Chondrocyte (in vitro differentiated cells): ENCODE measurements around the gene SSUH2. TPM values are rescaled to one million over a fixed set of nuclear protein-coding genes. Genes with fewer than 3 reads are reported as not detected.
"Not testable (repeated sequence)": the region's sequence is repeated elsewhere in the genome, so short reads cannot be mapped to it uniquely, and the experiment has no call there.

ENCODE experiments used
- DNase-seq: peaks from one replicate; pipeline ENCODE4 v3.0.0; 2021; ENCODE audit warnings: mixed read lengths, low spot score
- H3K27ac Mint-ChIP-seq: one replicate; pipeline ENCODE4 v1.8.0; 2021; ENCODE audit warnings: mild to moderate bottlenecking, moderate library complexity, mixed read lengths; ENCODE audit not compliant: unreplicated experiment
- H3K27me3 Mint-ChIP-seq: 2 replicates; pipeline ENCODE4 v1.8.0; 2021; ENCODE audit warnings: low read depth, mixed read lengths
- H3K36me3 Mint-ChIP-seq: 2 replicates; pipeline ENCODE4 v1.8.0; 2021; ENCODE audit warnings: low read depth, mixed read lengths
- H3K4me1 Mint-ChIP-seq: 2 replicates; pipeline ENCODE4 v1.8.0; 2021; ENCODE audit warnings: low read depth, mild to moderate bottlenecking, mixed read lengths
- H3K4me3 Mint-ChIP-seq: one replicate; pipeline ENCODE4 v1.8.0; 2021; ENCODE audit warnings: mild to moderate bottlenecking, moderate library complexity, mixed read lengths; ENCODE audit not compliant: unreplicated experiment
- H3K9me3 Mint-ChIP-seq: 2 replicates; pipeline ENCODE4 v1.8.0; 2021; ENCODE audit warnings: low read depth, mixed read lengths
- long read RNA-seq: library from polyadenylated mRNA; stranded (forward); transcript quantifications from one replicate; pipeline ENCODE4 v2.0.0, GENCODE V29; 2021
- total RNA-seq: library from RNA; stranded (reverse); gene quantifications from 3 replicates; pipeline ENCODE4 v1.2.1, GENCODE V29; 2021
- TF ChIP-seq, protein P1 (sequence below): fragments of 200-600 bp; sonication (generic); IDR thresholded peaks from 2 replicates; pipeline ENCODE4 v1.5.0; 2021; ENCODE audit warnings: antibody characterized with exemption, mild to moderate bottlenecking, moderate library complexity

Gene SSUH2, protein sequence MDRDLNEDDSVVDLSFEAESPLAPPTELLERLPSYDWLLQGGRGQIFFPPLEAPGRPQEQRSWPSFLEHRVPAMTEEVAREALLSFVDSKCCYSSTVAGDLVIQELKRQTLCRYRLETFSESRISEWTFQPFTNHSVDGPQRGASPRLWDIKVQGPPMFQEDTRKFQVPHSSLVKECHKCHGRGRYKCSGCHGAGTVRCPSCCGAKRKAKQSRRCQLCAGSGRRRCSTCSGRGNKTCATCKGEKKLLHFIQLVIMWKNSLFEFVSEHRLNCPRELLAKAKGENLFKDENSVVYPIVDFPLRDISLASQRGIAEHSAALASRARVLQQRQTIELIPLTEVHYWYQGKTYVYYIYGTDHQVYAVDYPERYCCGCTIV
- total RNA-seq = 0.31 TPM in 1 of 3 replicates, not detected in the others
- long read RNA-seq = 0 reads

DNA sequence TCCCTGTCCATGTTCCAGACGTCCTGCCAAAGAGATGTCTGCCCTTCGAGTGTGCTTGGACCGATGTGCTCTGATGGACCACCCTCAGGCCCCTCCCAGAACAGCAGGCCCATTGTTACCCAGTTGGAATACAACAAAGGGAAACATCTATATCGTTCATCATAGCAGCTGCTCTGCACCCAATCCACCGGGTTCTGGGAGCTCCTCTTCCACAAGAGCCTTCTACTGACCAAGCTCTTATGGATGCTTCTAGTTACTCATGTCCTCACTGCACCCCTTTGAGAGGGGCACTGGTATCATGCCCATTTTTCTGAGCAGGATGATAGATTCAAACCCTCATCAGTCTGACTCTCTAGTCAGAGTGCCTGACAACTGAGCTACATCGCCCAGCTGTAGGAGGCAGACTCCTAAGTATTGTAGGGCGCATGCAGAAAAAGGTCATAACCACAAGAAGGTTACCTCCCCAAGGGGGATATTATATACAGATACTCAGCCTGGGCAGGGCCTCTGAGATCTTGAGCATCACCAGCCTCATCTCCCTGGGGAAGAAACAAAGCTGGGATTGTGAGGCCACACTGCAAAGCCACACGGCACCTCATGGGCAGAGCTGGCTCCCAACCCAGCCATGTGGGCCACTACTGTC is at the start of gene SSUH2:
Gene SSUH2, minus strand, starts transcription at position 51 of the 643 bp plus-strand sequence. Its CDS starts 40 bp downstream, at position 11.
- DNase-seq = no peak
- Mint-ChIP-seq H3K36me3 (no peaks in the 10 kb centered on the region), H3K4me1 (no peaks in the 10 kb centered on the region), H3K27ac (no peak within 1 kb of the TSS), H3K9me3 (no peaks in the 10 kb centered on the region), H3K4me3 (no peak within 1 kb of the TSS), H3K27me3 (peaks cover 7% of the 10 kb centered on the region)
- TF ChIP-seq, protein P1, sequence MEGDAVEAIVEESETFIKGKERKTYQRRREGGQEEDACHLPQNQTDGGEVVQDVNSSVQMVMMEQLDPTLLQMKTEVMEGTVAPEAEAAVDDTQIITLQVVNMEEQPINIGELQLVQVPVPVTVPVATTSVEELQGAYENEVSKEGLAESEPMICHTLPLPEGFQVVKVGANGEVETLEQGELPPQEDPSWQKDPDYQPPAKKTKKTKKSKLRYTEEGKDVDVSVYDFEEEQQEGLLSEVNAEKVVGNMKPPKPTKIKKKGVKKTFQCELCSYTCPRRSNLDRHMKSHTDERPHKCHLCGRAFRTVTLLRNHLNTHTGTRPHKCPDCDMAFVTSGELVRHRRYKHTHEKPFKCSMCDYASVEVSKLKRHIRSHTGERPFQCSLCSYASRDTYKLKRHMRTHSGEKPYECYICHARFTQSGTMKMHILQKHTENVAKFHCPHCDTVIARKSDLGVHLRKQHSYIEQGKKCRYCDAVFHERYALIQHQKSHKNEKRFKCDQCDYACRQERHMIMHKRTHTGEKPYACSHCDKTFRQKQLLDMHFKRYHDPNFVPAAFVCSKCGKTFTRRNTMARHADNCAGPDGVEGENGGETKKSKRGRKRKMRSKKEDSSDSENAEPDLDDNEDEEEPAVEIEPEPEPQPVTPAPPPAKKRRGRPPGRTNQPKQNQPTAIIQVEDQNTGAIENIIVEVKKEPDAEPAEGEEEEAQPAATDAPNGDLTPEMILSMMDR = no peak

DNA sequence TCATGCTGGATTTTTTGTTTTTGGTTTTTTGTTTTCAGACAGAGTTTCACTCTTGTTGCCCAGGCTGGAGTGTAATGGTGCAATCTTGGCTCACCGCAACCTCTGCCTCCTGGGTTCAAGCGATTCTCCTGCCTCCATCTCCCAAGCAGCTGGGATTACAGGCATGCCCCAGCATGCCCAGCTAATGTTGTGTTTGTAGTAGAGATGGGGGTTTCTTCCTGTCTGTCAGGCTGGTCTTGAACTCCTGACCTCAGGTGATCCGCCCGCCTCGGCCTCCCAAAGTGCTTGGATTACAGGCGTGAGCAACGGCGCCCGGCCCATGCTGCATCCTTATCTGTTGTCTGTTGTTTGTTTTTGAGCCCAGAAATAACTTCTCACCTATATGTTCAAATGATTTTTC is 46.7 kb upstream of the SSUH2 start:
- not testable (repeated sequence) for H3K4me1 Mint-ChIP-seq, H3K27me3 Mint-ChIP-seq, DNase-seq, H3K36me3 Mint-ChIP-seq, H3K27ac Mint-ChIP-seq, H3K4me3 Mint-ChIP-seq, H3K9me3 Mint-ChIP-seq

DNA sequence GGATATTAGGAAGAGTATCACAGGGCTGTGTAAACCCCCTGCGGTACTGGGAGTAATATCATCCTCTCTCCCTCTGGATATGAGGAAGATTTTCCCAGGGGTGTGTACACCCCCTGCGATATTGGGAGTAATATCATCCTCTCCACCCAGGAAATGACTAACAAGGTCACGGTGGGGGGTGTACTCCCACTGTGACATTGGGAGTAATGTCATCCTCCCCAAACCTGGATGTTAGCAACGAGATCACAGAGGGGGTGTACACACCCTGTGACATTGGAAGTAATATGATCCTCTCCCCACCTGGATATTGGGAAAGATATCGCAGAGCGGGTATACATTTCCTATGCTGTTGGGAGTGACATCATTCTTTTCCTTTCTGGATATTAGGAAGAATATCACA is 40.4 kb upstream of the SSUH2 start:
- not testable (repeated sequence) for H3K36me3 Mint-ChIP-seq, H3K9me3 Mint-ChIP-seq, H3K27ac Mint-ChIP-seq, H3K4me3 Mint-ChIP-seq, H3K27me3 Mint-ChIP-seq, DNase-seq, H3K4me1 Mint-ChIP-seq

DNA sequence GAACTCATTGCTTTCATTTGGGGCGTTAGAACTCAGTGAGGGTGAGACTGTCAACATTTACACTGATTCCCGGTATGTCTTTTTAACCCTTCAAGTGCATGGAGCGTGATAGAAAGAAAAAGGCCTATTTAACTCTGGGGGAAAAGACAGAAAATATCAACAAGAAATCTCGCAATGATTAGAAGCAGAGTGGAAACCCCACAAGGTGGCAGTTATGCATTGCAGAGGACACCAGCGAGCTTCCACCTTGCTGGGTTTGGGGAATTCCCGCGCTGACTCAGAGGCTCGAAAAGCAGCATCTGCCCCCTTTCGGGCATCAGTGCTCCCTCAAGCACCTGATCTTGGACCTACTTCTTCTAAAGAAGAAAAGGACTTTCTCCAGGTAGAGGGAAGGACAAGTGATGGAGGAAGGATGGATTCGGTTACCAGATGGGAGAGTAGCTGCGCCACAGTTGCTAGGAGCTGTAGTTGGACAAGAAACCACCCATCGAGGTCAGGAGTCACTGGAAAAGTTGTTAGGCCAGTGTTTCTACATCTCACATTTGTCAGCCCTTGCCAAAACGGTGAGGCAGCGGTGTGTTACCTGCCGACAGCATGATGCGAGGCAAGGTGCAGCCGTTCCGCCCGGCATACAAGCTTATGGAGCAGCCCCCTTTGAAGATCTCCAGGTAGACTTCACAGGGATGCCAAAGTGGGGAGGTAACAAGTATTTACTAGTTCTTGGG is 38.4 kb upstream of the SSUH2 start:
- not testable (repeated sequence) for H3K27me3 Mint-ChIP-seq, H3K9me3 Mint-ChIP-seq, H3K4me3 Mint-ChIP-seq, H3K4me1 Mint-ChIP-seq, H3K36me3 Mint-ChIP-seq, DNase-seq, H3K27ac Mint-ChIP-seq
- TF ChIP-seq, protein P1 = peak; percentile 25

DNA sequence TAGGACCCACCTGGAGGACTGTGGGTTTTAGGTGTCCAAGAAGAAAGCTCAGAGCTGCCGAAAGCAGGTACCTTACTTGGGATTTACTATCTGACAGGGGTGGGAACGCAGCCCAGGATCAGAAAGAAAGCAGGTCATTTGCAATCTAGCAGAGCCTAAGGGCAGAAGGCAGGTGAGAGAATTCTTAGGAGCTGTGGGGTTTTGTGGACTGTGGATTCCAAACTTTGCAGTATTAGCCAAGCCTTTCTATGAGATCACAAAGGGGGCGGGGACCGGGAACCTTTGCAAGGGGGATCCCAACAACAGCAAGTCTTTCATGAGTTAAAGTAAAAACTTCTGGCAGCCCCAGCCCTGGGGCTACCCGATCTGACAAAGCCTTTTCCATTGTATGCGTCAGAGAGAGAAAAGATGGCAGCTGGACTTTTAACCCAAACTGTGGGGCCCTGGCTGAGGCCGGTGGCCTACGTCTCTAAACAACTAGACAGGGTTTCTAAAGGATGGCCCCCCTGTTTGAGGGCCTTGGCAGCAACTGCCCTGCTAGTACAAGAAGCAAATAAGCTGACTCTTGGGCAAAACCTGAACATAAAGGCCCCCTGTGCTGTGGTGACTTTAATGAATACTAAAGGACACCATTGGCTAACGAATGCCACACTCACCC is 37.4 kb upstream of the SSUH2 start:
- not testable (repeated sequence) for H3K27me3 Mint-ChIP-seq, H3K4me1 Mint-ChIP-seq, H3K36me3 Mint-ChIP-seq, H3K9me3 Mint-ChIP-seq, DNase-seq, H3K27ac Mint-ChIP-seq, H3K4me3 Mint-ChIP-seq

DNA sequence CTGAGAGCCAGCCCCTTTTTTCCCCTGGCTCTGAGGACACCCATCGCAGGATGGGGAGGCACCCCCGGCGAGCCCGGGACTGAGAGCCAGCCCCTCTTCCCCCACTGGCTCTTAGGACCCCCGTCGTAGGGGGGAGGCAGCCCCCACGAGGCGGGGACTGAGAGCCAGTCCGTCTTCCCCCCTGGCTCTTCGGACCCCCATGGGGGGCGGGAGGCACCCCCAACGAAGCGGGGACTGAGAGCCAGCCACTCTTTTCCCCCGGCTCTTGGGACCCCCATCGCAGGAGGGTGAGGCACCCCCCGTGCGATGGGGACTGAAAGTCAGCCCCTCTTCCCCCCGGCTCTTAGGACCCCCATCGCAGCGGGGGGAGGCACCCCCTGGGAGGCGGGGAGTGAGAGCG is 36.8 kb upstream of the SSUH2 start:
- Mint-ChIP-seq H3K4me3 (no peak overlapping the region), H3K4me1 (peaks cover 7% of the 10 kb centered on the region), H3K9me3 (no peaks in the 10 kb centered on the region), H3K36me3 (no peaks in the 10 kb centered on the region), H3K27me3 (no peaks in the 10 kb centered on the region), H3K27ac (no peak overlapping the region)
- TF ChIP-seq, protein P1 = no peak
- DNase-seq = no peak

DNA sequence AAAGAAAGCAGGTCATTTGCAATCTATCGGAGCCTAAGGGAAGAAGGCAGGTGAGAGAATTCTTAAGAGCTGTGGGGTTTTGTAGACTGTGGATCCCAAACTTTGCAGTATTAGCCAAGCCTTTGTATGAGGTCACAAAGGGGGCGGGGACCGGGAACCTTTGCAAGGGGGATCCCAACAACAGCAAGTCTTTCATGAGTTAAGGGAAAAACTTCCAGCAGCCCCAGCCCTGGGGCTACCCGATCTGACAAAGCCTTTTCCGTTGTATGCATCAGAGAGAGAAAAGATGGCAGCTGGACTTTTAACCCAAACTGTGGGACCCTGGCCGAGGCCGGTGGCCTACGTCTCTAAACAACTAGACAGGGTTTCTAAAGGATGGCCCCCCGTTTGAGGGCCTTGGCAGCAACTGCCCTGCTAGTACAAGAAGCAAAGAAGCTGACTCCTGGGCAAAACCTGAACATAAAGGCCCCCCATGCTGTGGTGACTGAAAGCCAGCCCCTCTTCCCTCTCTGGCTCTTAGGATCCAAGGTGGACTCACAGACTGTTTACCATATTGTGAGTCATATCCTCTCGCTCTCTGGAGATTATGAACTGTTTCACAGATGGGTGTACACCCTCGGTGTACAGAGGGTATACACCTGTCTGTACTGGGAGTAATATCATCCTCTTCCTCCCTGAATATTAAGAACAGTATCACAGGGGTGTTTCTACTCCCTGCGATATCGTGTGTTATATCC is 35.4 kb upstream of the SSUH2 start:
- DNase-seq, H3K27me3 Mint-ChIP-seq, H3K4me1 Mint-ChIP-seq, H3K36me3 Mint-ChIP-seq, H3K4me3 Mint-ChIP-seq, H3K9me3 Mint-ChIP-seq, H3K27ac Mint-ChIP-seq: not testable (repeated sequence)
